GM12892 (cell line): Measurements from ENCODE around the gene FOXG1.

Experiments
- POLR2A ChIP-seq: IDR thresholded peaks from 2 replicates; pipeline ENCODE4 v1.6.1; 2011; ENCODE audit warnings: low read depth, low read length, control low read depth
- POLR2AphosphoS5 ChIP-seq: IDR thresholded peaks from 2 replicates; pipeline ENCODE4 v1.6.1; 2011; ENCODE audit warnings: low read depth, low read length, control low read depth

DNA sequence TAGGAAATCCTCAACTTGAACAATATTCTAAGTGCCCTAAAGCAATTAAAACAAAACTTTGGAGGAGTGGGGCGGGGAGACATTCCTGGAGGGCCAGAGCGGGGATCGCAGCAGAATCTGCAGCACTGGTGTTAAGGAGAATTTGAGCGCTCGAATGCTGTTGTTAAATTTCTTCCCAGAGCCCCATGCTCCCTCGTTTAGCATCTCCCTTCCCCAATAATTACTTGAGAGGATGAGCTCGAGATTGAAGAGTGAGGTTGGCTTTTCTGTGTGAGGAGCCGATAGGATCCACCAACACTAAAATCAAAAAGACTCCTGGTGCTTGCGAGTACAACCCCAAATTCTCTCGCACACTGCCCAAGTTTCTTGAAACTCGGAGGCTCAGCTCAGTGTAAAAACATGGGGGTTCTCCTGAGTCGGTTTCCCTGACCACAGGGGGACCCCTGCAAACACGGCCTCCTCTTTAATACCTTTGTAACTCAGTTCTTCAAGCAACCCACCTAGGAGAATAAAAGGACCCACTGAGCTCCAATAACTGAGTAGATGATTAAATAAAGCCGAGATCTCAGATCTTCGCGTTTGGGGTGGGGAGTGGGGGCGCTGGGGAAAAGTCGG is 10.2 kb upstream of the FOXG1 start:
- TF ChIP-seq POLR2A (no peak), POLR2AphosphoS5 (no peak)
